Measurements from ENCODE around the gene RETREG2. TPM values are rescaled to one million over a fixed set of nuclear protein-coding genes. Genes with fewer than 3 reads are reported as not detected.

The RETREG2 gene, protein sequence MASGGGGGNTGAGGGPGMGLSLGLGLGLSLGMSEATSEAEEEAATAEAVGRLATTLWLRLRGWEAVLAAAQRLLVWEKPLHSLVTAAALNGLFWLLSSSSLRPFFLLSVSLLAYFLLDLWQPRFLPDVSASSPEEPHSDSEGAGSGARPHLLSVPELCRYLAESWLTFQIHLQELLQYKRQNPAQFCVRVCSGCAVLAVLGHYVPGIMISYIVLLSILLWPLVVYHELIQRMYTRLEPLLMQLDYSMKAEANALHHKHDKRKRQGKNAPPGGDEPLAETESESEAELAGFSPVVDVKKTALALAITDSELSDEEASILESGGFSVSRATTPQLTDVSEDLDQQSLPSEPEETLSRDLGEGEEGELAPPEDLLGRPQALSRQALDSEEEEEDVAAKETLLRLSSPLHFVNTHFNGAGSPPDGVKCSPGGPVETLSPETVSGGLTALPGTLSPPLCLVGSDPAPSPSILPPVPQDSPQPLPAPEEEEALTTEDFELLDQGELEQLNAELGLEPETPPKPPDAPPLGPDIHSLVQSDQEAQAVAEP
- 79.6 TPM for total RNA-seq

DNA sequence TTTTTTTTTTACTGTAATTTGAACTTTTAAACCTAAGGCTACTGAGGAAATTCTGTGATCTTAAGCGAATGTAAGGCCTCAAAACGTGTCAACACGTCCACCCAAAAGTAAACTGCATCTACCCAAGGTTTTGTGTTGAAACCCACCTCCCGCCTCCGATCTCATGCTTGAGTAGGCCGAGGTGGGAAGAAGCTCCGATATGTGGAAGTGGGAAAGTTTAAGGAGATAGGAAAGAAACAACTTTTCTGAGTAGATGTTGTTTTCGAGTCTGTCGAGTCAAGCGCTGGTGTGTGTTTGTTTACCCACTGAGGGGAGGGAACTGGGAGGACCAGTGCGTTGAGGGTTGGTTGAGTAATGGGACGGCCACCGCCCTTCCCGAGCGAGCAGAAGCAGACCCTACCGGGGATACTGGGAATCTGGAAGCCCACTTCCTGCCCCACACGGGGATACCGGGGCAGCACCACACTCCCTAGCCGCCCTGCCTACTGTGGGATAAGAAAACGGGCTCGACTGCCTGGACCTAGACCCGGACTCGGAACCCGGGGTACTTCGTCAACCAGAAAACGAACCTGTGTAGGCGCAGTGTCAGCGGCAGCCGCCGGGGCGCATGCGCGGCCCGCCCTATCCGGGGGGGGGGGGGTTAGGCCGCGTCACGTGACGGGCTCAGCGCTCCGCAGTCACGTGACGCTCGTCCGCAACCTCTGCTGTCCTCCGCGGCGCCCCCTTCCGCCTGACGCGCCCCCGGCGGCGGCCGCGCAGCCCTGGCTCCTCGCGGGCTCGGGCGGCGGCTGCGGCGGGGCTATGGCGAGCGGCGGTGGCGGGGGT is at the start of gene RETREG2:
Gene RETREG2, plus strand, starts transcription at position 724 of the 825 bp plus-strand sequence. Its CDS starts 78 bp downstream, at position 802.
- DNase-seq (ENCODE audit: low spot score), result peak; percentile 88

DNA sequence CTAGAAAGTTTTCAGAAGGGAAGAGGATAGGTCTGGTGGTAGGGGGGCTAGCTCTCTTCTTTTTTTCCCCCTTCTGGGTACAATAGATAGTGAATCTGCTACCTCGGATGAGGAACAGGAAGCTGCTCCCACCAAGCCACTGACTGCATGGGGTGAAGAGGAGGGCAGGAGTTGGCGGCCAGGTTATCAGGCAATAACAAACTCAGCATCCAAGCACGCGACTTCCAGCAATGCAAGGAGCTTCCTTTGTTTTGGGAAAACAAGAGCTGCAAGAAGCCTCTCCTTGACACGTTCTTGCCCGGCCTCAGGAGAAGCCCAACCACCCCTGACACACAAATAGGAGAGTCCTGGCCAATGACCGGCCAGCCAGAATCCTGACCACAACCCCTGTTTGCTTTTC is 49.7 kb upstream of the RETREG2 start:
- DNase-seq (ENCODE audit: low spot score), result no peak

DNA sequence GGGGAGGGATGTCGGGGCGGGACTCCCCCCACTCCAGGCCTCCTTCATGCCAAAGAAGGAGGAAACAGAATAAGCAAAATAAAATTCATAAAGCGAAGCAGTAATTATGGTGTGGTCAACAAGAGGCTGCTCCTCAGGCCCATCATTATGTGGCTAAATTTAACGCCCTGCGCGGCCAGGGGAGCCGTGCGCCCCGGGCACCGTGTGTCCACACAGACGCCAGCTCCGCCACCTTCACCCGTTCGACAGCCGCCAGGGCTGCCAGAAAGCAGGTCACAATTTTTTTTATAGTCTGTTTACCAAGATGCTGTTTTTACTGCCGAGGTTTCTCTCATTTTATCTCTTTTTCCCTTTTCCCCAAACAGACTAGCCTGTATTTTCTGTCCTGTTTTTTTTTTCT is 48.5 kb upstream of the RETREG2 start:
- DNase-seq (ENCODE audit: low spot score), result no peak

DNA sequence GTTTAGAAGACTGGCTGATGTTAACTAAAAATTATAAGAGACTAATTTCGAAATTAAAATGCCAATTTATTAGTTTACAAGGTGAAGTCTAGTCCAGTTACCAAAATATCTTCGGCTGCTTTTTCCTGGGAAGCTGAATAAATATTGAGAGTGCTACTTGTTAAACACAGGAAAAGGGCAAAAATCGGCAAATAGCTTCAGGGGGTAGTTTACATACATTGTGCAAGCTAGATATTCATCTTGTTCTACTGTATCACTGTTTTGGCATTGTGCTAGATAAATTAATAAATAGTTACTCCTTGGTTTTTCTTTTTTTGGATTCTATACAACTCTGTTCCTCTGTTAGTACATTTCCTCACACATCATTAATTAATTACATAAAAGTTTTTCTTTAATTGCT is 46.7 kb upstream of the RETREG2 start:
- DNase-seq (ENCODE audit: low spot score), result no peak

DNA sequence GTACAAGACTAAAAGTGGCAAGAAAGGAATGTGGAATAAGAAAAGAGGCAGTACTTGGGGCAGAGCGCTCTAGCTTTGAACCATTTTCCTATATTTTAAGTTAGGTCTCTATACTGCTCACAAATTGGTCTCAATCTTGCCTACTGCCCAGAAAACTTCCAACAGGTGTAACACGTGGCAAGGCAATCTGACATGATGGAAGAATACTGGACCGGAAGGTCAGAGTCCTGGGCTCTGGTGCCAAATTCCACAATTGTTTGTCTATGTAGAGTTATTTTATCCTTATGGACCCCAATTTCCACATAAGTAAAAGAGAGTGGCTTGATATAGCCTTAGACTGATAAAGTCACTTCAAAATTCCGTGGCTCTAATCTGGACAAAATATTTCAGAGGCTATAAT is 46.3 kb upstream of the RETREG2 start:
- no peak for DNase-seq (ENCODE audit: low spot score)

DNA sequence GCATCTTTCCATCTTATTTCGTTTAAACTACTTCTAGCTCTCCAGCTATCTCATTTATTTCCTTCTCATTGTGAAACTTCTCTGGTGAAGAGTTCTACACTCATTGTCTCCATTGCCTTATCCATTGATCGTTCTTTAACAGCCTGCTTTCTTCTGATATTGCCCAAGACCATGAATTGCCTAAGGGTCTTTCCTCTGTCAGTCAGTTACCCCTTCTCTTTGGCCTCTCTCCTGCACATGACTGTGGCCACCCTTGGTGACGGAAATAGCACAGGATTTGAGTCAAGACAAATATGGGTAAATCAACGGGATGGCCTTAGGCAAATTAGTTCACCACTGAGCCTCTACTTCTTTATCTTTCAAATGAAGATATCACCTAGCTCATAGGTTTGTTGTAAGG is 44.1 kb upstream of the RETREG2 start:
- DNase-seq (ENCODE audit: low spot score), result no peak

DNA sequence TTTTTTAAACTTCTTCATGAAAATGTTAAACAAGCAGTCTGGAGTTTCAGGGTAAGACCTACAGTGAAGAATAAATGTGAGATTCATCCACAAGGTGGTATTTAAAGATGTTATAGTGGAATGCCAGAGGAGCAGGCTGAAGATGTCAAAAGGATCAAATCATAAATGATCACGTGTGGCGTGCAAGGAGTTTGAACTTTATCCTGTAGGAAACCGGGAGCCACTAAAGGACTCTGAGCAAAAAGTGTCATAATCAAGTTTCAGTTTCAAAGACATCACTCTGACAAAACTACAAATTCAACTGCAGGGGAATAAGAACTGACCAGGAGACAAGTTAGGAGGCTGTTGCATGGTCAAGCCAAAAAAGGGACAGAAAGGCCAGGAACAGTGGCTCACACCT is 37.4 kb upstream of the RETREG2 start:
- DNase-seq (ENCODE audit: low spot score), result no peak

DNA sequence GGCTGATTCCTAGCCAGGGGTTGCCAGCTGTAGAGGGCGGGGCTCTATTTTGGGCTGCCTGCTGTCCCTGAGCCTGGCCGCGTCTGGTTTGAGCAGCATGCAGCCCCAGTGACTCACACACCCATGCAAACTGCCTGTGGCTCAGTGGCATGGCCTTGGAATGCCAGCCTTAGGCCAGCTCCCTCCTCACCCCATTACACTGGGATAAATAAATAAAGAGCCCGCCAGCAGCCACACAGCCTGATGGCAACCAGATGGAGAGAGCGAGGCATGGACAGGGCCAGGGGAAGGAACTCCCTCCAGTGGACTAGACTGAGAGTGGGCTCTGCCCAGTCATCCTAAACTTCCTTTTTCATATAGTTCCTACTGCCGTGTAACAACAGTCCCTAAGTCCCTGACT is 35.7 kb upstream of the RETREG2 start:
- no peak for DNase-seq (ENCODE audit: low spot score)

DNA sequence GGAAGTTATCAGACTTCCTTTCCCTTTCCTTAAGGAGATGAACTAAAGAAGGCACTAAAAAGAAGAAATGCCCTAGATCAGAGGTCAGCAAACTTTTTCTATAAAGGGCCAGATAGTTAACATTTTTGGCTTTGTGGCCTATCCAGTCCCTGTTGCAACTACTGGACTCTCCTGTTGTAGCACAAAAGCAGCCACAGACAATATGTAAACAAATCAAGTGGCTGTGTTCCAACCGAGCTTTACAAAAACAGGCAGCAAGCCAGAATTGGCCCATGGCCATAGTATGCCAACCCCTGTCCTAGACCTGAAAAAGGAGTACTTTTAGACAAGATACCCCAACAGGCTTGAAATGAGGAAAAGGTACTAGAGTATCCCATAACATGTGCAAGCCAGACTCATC is 28.4 kb upstream of the RETREG2 start:
- no peak for DNase-seq (ENCODE audit: low spot score)

DNA sequence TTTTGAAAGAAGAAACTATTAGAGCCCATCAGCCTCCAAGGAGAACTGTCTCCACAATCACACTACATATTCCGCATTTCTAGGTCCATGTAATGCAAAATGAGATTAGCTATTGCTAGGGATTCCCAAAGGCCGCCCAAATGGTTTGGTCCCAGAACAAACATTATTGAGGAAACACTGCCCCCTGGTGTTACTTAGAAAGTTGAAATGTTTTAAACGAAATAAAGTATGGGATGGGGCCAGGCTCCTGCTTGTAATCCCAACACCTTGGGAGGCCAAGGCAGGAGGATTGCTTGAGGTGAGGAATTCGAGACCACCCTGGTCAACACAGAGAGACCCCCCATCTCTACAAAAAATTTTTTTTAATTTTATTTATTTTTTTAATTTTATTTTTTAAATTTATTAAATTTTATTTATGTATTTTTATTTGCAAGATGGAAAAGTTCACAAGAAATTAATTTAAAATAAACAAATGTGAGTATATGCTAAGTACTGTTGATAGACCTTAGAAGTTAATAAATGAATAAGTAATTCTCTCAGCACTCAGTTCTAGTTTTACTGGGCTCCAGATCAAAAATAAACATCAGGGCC is 22.9 kb upstream of the RETREG2 start:
- no peak for DNase-seq (ENCODE audit: low spot score)

DNA sequence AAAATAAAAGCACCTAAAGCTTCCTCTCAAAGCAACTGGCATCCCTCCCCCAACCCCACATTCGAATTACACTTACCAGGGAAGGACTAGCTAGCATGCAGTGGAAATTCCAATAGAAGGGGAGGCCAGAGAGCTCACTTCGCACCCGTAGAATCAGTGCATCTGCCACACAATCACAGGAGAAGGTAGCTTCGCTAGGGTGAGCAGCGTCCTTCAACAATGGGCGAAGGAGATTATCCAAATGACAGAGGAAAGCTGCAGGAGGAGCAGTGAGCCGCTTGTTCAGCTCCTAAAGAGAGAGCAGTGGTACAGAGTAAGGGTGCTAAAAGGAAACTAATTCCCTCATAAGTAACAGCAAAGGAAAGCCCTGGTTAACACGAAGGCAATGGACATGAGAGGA is 20.7 kb upstream of the RETREG2 start:
- no peak for DNase-seq (ENCODE audit: low spot score)

DNA sequence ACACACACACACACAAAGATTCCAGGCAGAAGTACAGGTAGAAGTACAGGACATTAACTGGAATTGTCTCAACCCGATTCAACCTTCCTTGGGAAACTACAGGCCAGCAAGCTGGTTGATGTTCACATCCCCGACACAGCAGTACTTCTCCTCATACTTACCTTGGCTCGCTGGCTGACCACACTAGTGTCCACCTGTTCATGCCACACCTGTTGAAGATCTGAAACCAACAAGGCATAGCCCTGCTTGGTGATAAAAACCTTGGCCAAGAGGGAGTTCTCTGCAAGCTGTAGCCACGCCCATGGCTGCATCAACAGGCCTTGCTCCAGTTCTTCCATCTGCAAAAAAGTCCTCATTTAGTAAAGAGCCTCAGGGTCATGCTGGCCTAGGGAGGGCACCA is 20.1 kb upstream of the RETREG2 start:
- DNase-seq (ENCODE audit: low spot score), result no peak

DNA sequence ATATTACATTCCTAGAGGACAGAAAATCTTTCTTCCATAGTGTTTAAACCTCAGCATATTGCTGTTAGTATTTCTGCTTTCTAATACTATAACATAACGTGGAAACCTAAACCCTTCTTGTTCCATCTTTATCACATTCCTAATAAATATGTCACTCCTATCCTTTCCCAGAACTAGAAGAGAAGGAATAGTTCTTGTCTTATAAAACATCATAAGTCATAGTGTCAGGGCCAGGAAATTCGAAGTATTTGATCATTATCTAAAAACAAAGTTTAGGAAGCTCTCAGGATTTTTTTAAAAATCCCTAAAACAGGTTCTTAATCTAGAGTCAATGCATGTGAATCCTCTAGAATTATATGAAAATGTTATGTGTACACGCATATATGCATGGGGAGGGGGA is 19.5 kb upstream of the RETREG2 start:
- no peak for DNase-seq (ENCODE audit: low spot score)

DNA sequence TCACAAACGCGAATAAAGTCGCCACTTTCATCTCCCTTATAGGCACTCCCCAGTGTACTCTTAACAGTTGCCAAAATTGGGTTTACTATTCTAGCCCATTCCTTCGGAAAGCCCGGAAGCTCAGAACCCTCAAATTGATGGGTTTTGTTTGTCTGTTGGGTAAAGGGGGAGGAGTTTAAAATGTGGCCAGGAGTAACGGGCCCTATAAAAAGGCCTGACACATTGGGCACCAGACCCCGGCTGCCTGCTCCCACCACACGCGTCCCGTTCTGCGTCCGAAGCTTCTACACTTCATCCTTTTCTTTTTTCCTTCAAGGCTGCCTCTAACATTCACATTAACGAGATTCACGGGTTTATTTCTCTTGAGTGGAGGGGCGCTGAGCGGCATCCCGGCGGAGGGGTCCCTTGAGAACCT is 18.3 kb upstream of the RETREG2 start:
- DNase-seq (ENCODE audit: low spot score), result no peak

DNA sequence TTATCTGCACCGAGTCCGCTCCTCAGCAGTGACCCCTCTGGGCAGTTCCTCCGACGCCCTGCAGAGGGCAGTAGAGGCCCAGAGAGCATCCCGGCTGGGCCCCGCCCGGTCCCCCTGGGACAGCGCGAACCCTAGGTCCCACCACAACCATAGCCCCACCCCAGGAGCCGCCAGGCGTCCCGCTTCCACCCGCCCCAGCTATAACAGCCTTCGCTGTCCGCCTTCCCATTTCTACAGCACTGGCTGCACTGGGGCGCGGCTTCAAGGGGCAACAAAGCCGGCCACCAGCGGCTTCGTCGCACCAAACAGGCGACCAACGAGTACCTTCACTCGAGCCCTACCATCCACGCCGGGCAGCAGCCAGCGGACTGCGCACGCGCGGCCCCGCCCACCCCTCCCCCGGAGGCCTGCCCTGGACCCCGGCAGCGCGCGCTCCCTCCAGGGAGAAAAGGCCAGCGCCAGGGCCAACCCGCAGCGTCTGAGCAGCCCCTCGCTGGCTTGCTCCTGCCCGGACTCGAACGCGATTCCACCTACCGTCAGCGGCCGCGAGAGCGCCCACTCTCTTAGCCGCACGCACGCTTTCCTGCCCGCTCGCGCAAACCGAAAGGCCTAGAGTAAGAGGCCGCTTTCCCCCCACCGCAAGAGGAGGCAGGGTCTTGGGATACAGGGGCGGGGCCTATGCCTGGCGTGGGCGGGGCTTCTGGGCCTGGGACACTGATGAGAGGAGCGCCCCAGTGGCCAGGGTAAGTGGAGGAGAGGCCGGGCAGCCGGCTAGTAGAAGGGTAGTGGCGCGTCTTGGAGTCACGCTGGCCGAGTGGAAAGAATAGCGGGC is 17.7 kb upstream of the RETREG2 start, which contains the start of gene NHEJ1:
Gene NHEJ1, minus strand, starts transcription at position 630 of the 832 bp plus-strand sequence. CDS start 2,453 bp downstream, outside the sequence.
- peak; percentile 97 for DNase-seq (ENCODE audit: low spot score)

DNA sequence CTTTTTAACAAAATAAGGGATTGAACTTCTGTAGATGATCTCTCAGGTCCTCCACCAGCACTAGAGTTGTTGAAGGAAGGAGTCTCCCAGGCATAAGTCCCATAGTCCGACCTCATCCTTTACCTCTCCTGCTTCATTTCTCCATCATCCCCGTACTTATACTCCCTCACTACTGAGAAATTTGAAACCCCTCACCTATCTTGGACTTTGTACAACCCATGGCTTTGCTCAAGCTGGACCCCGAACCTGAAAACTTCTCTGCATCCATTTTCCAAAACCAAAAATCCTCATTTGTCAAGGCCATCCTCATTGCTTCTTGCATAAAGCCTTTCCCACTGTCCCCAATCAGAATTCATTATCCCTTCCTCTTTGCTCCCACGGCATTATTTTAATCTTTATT is 17.0 kb upstream of the RETREG2 start:
- DNase-seq (ENCODE audit: low spot score), result no peak

DNA sequence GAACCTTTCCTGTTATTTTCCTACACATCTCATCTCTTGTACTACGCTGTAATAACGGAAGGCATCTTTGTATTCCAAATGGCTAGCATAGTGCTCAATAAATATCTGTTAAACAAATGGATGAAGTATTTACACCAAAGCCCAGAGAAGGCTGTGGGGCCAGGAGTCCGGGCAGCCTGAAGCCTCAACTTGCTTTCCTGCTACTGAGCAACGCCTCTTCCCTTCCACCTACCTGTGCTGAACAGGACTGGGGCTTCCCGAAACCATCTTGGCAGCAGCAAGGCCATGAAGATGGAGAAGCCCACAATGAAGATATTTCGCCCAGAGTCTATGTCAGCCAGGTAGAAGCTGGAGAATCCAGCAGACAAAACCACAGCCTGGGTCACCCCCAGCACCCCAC is 14.9 kb upstream of the RETREG2 start:
- DNase-seq (ENCODE audit: low spot score), result no peak

DNA sequence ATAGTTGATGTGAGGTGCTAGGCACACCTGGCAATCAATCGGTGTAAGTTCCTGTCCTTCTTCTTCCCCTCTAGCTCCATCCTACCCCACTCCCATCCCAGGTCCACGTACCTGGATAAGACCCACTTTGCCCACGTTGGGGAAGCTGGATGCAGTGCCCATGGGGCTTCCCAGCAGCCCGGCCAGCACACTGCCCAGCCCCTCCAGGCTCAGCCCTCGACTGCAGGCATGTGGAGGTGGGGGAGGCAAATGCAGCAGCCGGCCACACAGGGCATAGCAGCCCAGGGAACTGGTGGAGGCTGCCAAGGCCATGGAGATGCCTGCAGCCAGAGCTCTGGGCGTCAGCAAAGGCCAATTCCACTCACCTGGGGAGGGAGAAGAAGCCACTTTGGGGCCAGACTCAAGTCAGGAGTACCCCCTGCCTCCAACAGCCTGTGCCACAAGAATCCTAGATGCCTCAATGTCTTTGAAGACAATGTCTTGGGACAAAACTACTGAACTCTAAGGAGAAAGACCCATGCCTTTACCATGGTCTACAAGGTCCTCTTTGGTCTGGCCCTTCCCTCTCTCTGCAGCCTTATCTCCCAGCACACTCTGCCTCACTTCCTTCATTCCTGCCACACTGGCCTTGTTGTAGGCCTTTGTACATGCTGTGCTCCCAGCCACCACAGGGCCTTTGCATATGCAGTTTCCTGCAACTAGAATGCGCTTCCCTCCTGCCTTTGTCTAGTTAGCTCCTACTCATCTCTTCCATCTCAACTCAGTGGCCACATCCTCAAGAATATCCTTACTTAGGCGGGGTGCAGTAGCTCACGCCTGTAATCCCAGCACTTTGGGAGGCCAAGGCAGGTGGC is 12.8 kb upstream of the RETREG2 start:
- DNase-seq (ENCODE audit: low spot score), result no peak

DNA sequence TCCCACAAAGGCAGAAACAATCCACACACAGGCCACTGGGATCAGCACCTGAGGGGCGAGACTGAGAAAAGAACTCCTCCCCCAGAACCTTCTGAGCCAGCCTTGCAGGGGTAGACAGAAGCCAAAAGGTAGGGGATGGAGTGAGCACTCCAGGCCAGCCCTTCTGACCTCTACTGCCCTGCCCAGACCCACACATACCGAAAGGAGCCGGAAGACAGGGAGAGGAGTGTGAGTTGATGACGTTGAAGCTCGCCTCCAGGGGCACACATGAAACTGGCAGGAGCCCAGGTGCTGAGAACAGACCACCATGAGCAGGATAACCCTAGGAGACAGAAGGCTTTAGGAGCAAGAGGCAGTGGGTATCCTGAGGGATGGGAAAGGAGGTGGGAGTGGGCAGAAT is 10.1 kb upstream of the RETREG2 start:
- DNase-seq (ENCODE audit: low spot score), result no peak

DNA sequence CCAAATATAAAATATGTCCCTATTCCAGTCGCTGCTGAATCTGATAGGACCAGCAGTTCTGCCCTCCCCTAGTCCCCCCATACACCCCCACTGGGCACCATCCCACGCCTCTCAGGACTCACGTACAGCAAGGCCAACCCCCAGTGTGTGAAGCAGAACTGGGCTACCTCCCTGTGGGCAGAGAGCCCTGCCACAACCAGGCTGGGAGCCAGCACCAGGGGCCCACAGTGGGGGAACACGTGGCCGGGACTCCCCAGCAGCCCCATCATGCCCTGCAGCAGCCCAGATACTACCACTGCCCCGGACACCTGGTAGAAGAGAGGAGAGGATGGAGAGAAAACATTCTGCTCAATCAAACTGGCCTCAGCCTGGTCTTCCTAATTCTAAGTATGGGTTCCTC is 9.5 kb upstream of the RETREG2 start:
- no peak for DNase-seq (ENCODE audit: low spot score)
